T-helper 17 cell (primary cell): ENCODE data around the gene NSD2. TPM values are rescaled to one million over a fixed set of nuclear protein-coding genes. Genes with fewer than 3 reads are reported as not detected.
A peak's percentile ranks its signal among the peaks of the same experiment; 100 is the strongest.
"Not testable (repeated sequence)": the region's sequence is repeated elsewhere in the genome, so short reads cannot be mapped to it uniquely, and the experiment has no call there.

Experiments used
- ATAC-seq: fragments of 150-1000 bp; cut with Tn5 transposase; 2 replicates; pipeline ENCODE4 v1.10.0; 2021; ENCODE audit warnings: mild to moderate bottlenecking, moderate library complexity
- DNase-seq, 3 donors: peaks; one replicate each; pipeline versions ENCODE4 v3.0.0 to v3.0.0-alpha.2; 2020 to 2021
- H3K9me3 ChIP-seq: one replicate; pipeline ENCODE4 v1.7.0; 2013; ENCODE audit warnings: low read length, mild to moderate bottlenecking; ENCODE audit not compliant: control insufficient read depth, poor library complexity, severe bottlenecking
- H3K27ac Mint-ChIP-seq: one replicate; pipeline ENCODE4 v1.8.0; 2022; ENCODE audit warnings: mild to moderate bottlenecking, moderate library complexity, mixed read lengths
- H3K27me3 Mint-ChIP-seq: one replicate; pipeline ENCODE4 v1.8.0; 2022; ENCODE audit warnings: mixed read lengths
- H3K36me3 Mint-ChIP-seq: one replicate; pipeline ENCODE4 v1.8.0; 2022; ENCODE audit warnings: low read depth, mixed read lengths
- H3K4me1 Mint-ChIP-seq: one replicate; pipeline ENCODE4 v1.8.0; 2022; ENCODE audit warnings: mild to moderate bottlenecking, mixed read lengths
- H3K4me3 Mint-ChIP-seq: one replicate; pipeline ENCODE4 v1.8.0; 2022; ENCODE audit warnings: mild to moderate bottlenecking, moderate library complexity, mixed read lengths
- total RNA-seq, 4 donors: library from RNA in 2 of 4; stranded (reverse) in 2 of 4; gene quantifications; one replicate each; pipeline ENCODE4 v1.2.3 and lab custom pipeline; 2022 to 2026

The NSD2 gene
- total RNA-seq, 2 donors from 2014 or later, result 55.0 to 62.2 TPM

DNA sequence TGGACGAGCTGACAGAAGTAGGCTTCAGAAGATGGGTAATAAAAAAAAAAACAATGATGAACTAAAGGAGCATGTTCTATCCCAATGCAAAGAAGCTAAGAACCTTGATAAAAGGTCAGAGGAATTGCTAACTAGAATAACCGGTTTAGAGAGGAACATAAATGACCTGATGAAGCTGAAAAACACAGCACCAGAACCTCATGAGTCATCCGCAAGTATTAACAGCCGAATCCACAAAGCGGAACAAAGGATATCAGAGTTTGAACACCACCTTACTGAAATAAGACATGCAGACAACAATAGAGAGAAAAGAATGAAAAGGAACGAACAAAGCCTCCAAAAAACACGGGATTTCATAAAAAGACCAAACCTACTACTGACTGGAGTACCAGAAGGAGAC, 127.1 kb downstream of the NSD2 start:
- Mint-ChIP-seq H3K4me3 (no peak overlapping the region), H3K27ac (no peak overlapping the region), H3K27me3 (no peaks in the 10 kb centered on the region), H3K4me1 (peaks cover 9% of the 10 kb centered on the region), H3K36me3 (peaks cover 2% of the 10 kb centered on the region)
- DNase-seq, result no peak
- no peak for ATAC-seq
- H3K9me3 ChIP-seq, result no peaks in the 10 kb centered on the region

DNA sequence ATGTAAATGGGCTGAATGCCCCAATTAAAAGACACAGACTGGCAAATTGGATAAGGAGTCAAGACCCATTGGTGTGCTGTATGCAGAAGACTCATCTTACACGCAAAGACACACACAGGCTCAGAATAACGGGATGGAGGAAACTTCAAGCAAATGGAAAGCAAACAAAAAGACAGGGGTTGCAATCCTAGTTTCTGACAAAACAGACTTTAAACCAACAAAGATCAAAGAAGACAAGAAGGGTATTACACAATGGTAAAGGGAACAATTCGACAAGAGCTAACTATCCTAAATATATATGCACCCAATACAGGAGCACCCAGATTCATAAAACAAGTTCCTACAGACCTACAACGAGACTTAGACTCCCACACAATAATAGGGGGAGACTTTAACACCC, 128.1 kb downstream of the NSD2 start:
- H3K27me3 Mint-ChIP-seq, H3K4me1 Mint-ChIP-seq, DNase-seq, H3K27ac Mint-ChIP-seq, H3K9me3 ChIP-seq, H3K4me3 Mint-ChIP-seq, ATAC-seq, H3K36me3 Mint-ChIP-seq: not testable (repeated sequence)

DNA sequence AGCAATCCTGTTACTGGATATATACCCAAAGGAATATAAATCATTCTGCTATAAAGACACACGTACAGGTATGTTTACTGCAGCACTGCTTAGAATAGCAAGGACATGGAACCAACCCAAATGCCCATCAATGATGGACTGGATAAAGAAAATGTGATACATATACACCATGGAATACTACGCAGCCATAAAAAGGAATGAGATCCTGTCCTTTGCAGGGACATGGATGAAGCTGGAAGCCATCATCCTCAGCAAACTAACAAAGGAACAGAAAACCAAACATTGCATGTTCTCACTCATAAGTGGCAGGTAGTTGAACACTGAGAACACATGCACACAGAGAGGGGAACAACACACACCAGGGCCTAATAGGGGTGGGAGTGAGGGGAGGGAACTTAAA, 132.2 kb downstream of the NSD2 start:
- not testable (repeated sequence) for H3K27ac Mint-ChIP-seq, H3K27me3 Mint-ChIP-seq, H3K9me3 ChIP-seq, H3K36me3 Mint-ChIP-seq, DNase-seq, ATAC-seq, H3K4me3 Mint-ChIP-seq
- H3K4me1 Mint-ChIP-seq, result peaks cover 21% of the 10 kb centered on the region

DNA sequence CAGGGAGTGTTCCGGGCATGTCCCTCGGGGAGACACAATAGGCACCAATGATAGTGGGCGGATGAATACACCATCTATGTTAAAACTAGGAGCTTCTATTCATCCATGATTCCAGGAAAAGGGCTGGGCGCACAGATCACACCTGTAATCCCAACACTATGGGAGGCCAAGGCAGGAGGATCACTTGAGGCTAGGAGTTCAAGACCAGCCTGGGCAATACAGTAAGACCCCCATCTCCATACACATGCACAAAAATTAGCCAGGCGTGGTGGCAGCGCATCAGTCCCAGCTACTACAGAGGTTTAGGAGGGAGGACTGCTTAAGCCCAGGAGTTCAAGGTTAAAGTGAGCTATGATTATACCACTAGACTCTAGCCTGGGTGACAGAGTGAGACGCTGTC, 135.2 kb downstream of the NSD2 start:
- Mint-ChIP-seq H3K36me3 (peaks cover 6% of the 10 kb centered on the region), H3K4me1 (peaks cover 23% of the 10 kb centered on the region), H3K4me3 (peak overlapping the region; percentile 45), H3K27me3 (no peaks in the 10 kb centered on the region), H3K27ac (no peak overlapping the region)
- ATAC-seq, result no peak
- DNase-seq, result no peak
- H3K9me3 ChIP-seq, result no peaks in the 10 kb centered on the region

DNA sequence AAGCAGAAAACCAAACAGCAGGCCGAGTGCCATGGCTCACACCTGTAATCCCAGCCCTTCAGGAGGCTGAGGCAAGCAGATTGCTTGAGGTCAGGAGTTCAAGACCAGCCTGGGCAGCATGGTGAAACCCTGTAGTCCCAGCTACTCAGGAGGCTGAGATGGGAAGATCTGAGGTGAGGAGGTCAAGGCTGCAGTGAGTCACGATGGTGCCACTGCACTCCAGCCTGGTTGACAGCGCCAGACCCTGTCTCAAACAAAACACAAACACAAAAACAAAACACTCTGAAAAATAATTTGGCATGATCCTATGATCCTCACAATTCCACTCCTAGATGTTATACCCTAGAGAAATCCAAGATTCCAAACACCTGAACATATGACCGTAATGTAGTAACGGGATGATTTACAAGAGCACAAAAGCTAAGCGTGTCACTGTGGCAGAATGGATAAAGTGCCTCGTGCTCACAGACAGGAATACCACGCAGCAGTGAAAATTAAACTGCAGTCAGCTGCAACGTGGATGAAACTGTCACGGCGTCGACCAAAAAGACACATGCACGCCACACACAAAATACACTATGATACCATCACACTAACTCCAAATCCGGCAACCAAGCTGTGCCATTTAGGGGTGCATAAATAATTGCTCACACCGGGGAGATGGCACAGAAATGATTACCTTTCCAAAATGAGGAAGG, 135.9 kb downstream of the NSD2 start:
- no peaks in the 10 kb centered on the region for H3K9me3 ChIP-seq
- H3K4me1 Mint-ChIP-seq, result peaks cover 23% of the 10 kb centered on the region
- H3K27me3 Mint-ChIP-seq, result no peaks in the 10 kb centered on the region
- peak overlapping the region; percentile 96 for H3K27ac Mint-ChIP-seq
- peak overlapping the region; percentile 94 for H3K4me3 Mint-ChIP-seq
- ATAC-seq (no peak), DNase-seq (no peak)
- peaks cover 6% of the 10 kb centered on the region for H3K36me3 Mint-ChIP-seq

DNA sequence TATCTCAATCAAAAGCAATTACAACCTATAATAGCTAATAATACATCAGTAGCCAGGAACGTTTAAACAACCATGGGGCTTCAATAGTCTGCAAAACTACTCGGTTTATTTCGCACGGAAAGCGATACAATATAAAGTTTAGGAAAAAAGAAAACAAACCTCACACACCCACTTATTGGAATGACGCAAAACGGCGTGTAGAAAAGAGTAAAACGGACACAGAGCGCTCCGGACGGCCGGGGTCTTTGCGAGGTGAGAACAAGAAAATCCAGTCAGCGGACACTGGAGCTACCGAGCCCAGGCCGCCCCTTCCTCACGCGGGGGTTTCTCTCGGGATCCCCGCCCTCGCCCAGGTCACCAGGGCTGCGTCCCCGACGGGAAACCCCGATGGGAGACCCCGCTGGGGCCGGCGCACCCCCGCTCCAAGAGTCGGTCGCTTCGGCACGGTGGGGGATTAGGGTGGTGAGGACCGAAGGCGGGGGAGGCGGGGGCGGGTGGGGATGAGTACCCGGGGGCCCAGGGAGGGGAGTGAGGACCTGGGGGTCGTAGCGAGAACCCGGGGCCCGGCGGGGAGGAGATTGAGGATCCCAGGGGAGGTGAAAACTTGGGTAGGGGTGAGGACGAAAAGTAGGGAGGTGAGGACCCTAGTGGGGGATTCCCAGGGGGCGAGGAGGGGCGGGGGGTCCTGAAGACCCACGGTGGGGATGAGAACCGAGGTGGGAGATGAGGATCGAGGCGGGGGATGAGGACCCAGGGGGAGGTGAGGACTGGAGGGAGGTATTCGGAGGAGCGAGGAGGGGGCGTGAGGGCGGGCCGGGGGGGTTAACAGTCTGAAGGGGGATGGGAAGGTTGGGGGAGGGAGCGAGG, 136.8 kb downstream of the NSD2 start:
- DNase-seq, result no peak
- H3K36me3 Mint-ChIP-seq, result peaks cover 5% of the 10 kb centered on the region
- no peaks in the 10 kb centered on the region for H3K27me3 Mint-ChIP-seq
- peak overlapping the region; percentile 96 for H3K27ac Mint-ChIP-seq
- H3K4me1 Mint-ChIP-seq, result peaks cover 15% of the 10 kb centered on the region
- ATAC-seq, result no peak
- H3K4me3 Mint-ChIP-seq, result peak overlapping the region; percentile 94
- no peaks in the 10 kb centered on the region for H3K9me3 ChIP-seq

DNA sequence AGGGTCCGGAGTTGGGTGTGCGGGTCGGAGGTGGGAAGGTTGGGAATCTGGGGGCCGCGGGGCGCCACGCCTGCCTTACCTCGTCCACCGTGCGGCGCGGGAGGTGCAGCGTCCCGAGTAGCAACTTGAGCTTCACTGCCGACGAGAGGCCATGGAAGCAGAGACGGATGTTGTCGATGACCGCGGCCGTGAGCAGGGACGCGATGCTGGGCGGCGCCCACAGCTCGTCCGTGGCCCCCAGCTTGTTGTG, 137.4 kb downstream of the NSD2 start:
- Mint-ChIP-seq H3K4me3 (peak overlapping the region; percentile 94), H3K36me3 (peaks cover 5% of the 10 kb centered on the region), H3K27ac (peak overlapping the region; percentile 96), H3K27me3 (no peaks in the 10 kb centered on the region), H3K4me1 (peaks cover 14% of the 10 kb centered on the region)
- ATAC-seq, result peak; percentile 15
- no peaks in the 10 kb centered on the region for H3K9me3 ChIP-seq
- DNase-seq, result no peak

DNA sequence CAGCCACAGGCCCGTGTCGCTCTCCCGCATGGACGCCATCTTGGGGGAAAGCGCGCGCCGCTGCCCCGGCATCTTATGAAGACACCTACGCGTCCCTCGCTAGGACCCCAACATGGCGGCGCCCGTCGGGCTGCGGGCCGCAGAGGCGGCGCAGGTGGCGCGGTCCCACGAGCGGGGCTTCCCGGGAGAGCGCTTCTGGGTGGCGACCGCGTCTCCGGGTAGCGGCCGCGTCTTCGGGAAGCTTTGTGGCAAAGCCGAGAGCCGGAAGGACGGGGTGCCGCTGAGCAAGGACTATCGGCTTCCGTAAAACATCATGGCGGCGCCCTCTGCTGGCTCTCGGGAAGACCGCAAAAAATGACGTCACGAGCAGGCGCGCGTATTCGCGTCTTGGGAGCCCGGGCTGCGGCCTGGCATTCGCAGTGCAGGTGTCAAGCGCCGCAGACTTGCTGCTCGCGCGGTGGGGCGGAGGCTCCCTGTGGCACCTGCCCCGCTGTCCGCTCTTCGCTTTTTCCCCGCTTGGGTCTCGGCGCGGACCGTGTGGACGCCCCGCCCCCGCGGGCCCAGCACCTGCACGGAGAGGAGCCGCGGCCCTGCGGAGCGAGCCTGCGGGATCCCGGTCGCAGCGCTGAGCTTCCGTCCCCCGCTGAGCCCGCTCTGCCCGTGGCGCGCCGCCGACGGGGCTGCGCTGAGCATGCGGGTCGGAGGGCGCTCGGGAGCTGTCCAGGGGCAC, 137.9 kb downstream of the NSD2 start, which contains the start of gene NELFA:
TSS of gene NELFA (minus strand) at position 54 of the 730 bp plus-strand sequence. CDS start at position 39, 15 bp downstream.
- H3K27ac Mint-ChIP-seq, result peak within 1 kb of the TSS; percentile 96

DNA sequence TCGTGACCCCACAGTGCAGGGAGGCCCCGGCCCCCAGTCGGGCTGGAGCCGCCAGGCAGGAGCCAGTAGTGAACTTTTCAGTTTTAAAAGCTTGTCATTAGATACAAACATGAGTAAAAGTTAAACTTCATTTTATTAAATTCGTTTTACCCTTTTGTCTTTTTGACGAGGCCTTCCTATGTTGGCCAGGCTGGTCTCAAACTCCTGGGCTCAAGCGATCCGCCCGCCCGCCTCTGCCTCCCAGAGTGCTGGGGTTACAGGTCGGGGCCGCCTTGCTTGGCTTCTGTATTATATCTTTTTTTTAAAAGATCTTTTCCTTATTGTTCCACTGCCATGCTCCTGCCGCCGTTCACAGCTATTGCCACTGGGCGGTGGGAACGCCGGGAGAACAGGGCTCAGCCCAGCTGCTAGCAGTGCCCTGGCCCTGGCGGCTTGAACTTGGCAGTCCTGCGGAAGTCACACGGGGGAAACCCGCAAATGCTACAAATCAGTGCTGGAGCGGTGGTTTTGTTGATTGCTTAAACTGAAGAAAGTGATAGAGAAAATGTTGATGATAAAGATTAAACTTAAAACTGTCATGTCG, 138.5 kb downstream of the NSD2 start:
- ATAC-seq (peak; percentile 47), DNase-seq (peak; percentile 43 to 45 (median 44))
- H3K9me3 ChIP-seq, result no peaks in the 10 kb centered on the region
- no peaks in the 10 kb centered on the region for H3K27me3 Mint-ChIP-seq
- peak overlapping the region; percentile 96 for H3K27ac Mint-ChIP-seq
- H3K36me3 Mint-ChIP-seq, result peaks cover 5% of the 10 kb centered on the region
- peaks cover 14% of the 10 kb centered on the region for H3K4me1 Mint-ChIP-seq
- peak overlapping the region; percentile 94 for H3K4me3 Mint-ChIP-seq

More for the DNA sequence above, 137.9 kb downstream of the NSD2 start, which contains the start of gene NELFA:
- peaks cover 5% of the 10 kb centered on the region for H3K36me3 Mint-ChIP-seq
- DNase-seq, result peak; percentile 89 to 95 (median 89)
- H3K9me3 ChIP-seq, result no peaks in the 10 kb centered on the region
- ATAC-seq, result peak; percentile 82
- peak within 1 kb of the TSS; percentile 94 for H3K4me3 Mint-ChIP-seq
- no peaks in the 10 kb centered on the region for H3K27me3 Mint-ChIP-seq
- H3K4me1 Mint-ChIP-seq, result peaks cover 14% of the 10 kb centered on the region

DNA sequence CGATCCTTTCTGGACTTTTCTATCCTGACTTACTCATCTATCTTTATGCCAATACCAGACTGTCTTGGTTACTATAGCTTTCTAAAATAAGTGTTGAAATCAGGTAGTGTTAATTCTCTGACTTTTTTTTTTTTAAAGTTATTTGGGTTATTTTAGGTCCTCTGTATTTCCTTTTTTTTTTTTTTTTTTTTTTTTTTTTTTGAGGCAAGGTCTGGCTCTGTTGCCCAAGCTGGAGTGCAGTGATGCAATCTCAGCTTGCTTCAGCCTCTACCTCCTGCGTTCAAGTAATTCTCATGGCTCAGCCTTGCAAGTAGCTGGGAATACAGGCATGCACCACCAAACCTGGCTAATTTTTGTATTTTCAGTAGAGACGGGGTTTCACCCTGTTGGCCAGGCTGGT, 140.4 kb downstream of the NSD2 start:
- no peaks in the 10 kb centered on the region for H3K36me3 Mint-ChIP-seq
- DNase-seq (no peak), ATAC-seq (no peak)
- H3K27ac Mint-ChIP-seq, result no peak overlapping the region
- no peak overlapping the region for H3K4me3 Mint-ChIP-seq
- no peaks in the 10 kb centered on the region for H3K9me3 ChIP-seq
- H3K27me3 Mint-ChIP-seq, result no peaks in the 10 kb centered on the region
- peaks cover 8% of the 10 kb centered on the region for H3K4me1 Mint-ChIP-seq

DNA sequence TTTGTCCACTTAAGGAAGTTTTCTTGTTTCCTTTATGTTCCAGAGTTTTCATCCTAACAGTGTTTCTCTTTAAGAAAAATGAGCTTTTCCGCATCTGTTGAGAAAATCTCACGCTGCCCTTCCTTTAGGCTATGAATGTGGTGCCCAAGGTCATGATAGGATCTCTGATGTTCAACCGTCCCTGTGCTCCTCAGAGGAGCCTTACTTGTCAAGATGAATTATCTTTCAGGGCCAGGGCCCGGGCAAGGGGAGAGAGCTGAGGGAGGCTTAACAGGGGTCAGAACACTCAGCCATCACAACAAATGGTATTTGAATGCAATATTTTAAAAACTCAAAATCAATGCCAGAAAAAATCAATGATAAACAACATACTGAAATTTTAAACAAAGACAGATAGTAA, 143.8 kb downstream of the NSD2 start:
- Mint-ChIP-seq H3K4me3 (no peak overlapping the region), H3K4me1 (no peaks in the 10 kb centered on the region), H3K27me3 (peaks cover 2% of the 10 kb centered on the region), H3K36me3 (no peaks in the 10 kb centered on the region), H3K27ac (no peak overlapping the region)
- DNase-seq (no peak), ATAC-seq (no peak)
- no peaks in the 10 kb centered on the region for H3K9me3 ChIP-seq

DNA sequence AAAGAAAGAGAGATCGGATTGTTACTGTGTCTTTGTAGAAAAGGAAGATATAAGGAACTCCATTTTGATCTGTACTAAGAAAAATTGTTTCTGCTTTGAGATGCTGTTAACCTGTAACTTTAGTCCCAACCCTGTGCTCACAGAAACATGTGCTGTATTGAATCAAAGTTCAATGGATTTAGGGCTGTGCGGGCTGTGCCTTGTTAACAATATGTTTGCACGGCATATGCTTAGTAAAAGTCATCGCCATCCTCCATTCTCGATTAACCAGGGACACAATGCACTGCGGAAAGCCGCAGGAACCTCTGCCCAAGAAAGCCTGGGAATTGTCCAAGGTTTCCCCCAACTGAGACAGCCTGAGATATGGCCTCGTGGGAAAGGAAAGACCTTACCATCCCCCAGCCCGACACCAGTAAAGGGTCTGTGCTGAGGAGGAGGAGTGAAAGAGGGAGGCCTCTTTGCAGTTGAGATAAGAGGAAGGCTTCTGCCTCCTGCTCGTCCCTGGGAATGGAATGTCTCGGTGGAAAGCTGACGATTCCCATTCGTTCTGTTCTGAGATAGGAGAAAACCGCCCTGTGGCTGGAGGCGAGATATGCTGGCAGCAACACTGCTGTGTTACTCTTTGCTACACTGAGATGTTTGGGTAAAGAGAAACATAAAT, 150.3 kb downstream of the NSD2 start:
- not testable (repeated sequence) for H3K4me1 Mint-ChIP-seq, H3K4me3 Mint-ChIP-seq, DNase-seq, ATAC-seq, H3K27ac Mint-ChIP-seq, H3K36me3 Mint-ChIP-seq, H3K9me3 ChIP-seq
- H3K27me3 Mint-ChIP-seq, result peaks cover 48% of the 10 kb centered on the region
